ENCODE results near the gene NDFIP1. TPM values are rescaled to one million over a fixed set of nuclear protein-coding genes. Genes with fewer than 3 reads are reported as not detected.
A peak's percentile ranks its signal among the peaks of the same experiment; 100 is the strongest.

The NDFIP1 gene
- total RNA-seq, 1 experiment from 2014 or later, result 50.8 TPM

DNA sequence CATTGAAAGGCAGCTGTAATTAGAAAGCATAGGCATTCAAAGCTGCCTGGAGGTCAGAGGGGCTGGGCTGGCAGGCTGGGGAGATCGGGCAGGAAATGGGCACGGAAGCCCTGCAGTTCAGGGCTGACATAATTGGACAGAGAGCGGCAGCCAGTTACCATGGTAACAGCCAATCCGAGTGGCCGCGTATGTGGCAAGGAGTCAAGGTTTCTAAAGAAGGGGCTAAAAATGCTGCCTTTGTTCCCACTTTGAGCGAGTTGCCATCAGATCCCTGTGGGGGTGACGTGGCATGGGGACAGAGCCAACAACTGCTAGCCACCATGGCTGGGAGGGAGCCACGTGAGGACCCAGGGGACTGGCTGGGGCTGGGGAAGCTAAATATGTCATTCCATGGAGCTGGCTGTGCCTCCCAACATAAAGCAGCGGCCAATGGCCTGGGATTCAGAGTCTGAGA lies 44.7 kb upstream of the NDFIP1 start:
- CTCF ChIA-PET, result no interaction called here
- no peak overlapping the region for H3K27ac Mint-ChIP-seq (ENCODE audit: low read depth, unreplicated experiment)
- POLR2A ChIA-PET, result interaction anchor here (0.6 to 1.2 kb wide), 3 partner anchors 44 to 501 kb away, joined by 3 read pairs; no protein-coding TSS in a partner anchor
- no peak for DNase-seq (ENCODE audit: unreplicated experiment)
- no peak overlapping the region for H3K4me3 Mint-ChIP-seq (ENCODE audit: unreplicated experiment)
- no TSS peak for BruUV-seq (replicated peaks)
- intact Hi-C loops (cut with micrococcal nuclease), result no loop called here
- H3K9me3 Mint-ChIP-seq (ENCODE audit: unreplicated experiment), result no peaks in the 10 kb centered on the region
- peaks cover 6% of the 10 kb centered on the region for H3K4me1 Mint-ChIP-seq (ENCODE audit: insufficient read depth, unreplicated experiment)
- no peaks in the 10 kb centered on the region for H3K36me3 Mint-ChIP-seq (ENCODE audit: insufficient read depth, unreplicated experiment)
- peaks cover 16% of the 10 kb centered on the region for H3K27me3 Mint-ChIP-seq (ENCODE audit: insufficient read depth, unreplicated experiment)
- TF ChIP-seq, protein P1, sequence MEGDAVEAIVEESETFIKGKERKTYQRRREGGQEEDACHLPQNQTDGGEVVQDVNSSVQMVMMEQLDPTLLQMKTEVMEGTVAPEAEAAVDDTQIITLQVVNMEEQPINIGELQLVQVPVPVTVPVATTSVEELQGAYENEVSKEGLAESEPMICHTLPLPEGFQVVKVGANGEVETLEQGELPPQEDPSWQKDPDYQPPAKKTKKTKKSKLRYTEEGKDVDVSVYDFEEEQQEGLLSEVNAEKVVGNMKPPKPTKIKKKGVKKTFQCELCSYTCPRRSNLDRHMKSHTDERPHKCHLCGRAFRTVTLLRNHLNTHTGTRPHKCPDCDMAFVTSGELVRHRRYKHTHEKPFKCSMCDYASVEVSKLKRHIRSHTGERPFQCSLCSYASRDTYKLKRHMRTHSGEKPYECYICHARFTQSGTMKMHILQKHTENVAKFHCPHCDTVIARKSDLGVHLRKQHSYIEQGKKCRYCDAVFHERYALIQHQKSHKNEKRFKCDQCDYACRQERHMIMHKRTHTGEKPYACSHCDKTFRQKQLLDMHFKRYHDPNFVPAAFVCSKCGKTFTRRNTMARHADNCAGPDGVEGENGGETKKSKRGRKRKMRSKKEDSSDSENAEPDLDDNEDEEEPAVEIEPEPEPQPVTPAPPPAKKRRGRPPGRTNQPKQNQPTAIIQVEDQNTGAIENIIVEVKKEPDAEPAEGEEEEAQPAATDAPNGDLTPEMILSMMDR (IDR thresholded peaks at IDR 0.05; ENCODE audit: unreplicated experiment), result no peak

- no peak overlapping the region for H3K27ac Mint-ChIP-seq (ENCODE audit: low read depth, unreplicated experiment)
- POLR2A ChIA-PET, result interaction anchor here (0.6 kb wide), 1 partner anchor 58 kb away, joined by 3 read pairs; no protein-coding TSS in a partner anchor
These were observed 43.3 kb upstream of the NDFIP1 start for GRCh38 chr5:142065273-142065672.

DNA sequence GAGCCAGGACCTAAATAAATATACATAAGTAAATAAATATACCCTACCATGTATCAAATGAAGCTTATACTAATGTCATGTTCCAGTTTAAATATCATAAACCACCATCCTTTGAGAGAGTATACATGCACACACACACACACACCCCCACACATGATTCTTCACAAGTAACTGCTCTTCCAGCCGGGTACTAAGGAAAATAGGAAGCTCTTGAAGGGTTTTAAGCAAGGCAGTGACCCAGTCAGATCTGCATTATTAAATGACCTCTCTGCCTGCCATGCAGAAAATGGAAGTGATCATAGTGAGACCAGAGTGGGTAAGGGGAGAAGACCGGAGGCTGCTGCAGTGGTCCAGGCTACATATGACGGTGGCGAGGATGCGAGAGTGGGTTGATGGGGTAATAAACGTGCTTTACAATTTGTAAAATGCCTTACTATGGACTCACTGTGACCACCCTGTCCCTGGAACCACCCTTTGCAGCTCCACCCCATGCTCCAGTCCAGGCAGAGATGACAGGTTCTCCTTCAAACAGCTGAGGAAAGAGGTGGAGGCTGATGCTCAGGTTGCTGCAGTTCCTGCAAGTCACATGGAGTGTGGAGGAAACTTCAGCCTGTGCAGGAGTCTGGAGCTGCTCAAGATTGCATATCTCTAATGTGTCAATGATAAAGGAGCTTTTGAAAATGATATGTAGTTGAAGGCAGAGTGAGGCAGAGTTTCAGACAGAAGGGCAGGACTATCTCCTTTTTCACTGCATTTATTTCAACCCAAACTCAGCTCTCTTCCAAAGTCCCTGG lies 38.8 kb upstream of the NDFIP1 start:
- intact Hi-C loops (cut with micrococcal nuclease), result no loop called here
- POLR2A ChIA-PET, result interaction anchor here (0.6 to 2.0 kb wide), 5 partner anchors 9 to 45 kb away, joined by 3 to 7 read pairs (median 5); no protein-coding TSS in a partner anchor
- Mint-ChIP-seq H3K9me3 (ENCODE audit: unreplicated experiment) (peaks cover 16% of the 10 kb centered on the region), H3K36me3 (ENCODE audit: insufficient read depth, unreplicated experiment) (no peaks in the 10 kb centered on the region), H3K4me3 (ENCODE audit: unreplicated experiment) (no peak overlapping the region), H3K27me3 (ENCODE audit: insufficient read depth, unreplicated experiment) (peaks cover 34% of the 10 kb centered on the region), H3K4me1 (ENCODE audit: insufficient read depth, unreplicated experiment) (no peaks in the 10 kb centered on the region), H3K27ac (ENCODE audit: low read depth, unreplicated experiment) (no peak overlapping the region)
- CTCF ChIA-PET, result interaction anchor here (0.6 to 1.8 kb wide), 6 partner anchors 9 to 492 kb away, joined by 3 to 8 read pairs (median 3); no protein-coding TSS in a partner anchor
- TF ChIP-seq, protein P1 (IDR thresholded peaks at IDR 0.05; ENCODE audit: unreplicated experiment), result no peak
- no peak for DNase-seq (ENCODE audit: unreplicated experiment)
- BruUV-seq (replicated peaks), result no TSS peak

More at GRCh38 chr5:142065273-142065672, 43.3 kb upstream of the NDFIP1 start:
- H3K36me3 Mint-ChIP-seq (ENCODE audit: insufficient read depth, unreplicated experiment), result no peaks in the 10 kb centered on the region
- TF ChIP-seq, protein P1 (IDR thresholded peaks at IDR 0.05; ENCODE audit: unreplicated experiment), result no peak
- H3K9me3 Mint-ChIP-seq (ENCODE audit: unreplicated experiment), result no peaks in the 10 kb centered on the region
- no TSS peak for BruUV-seq (replicated peaks)
- CTCF ChIA-PET, result no interaction called here
- no peak overlapping the region for H3K4me3 Mint-ChIP-seq (ENCODE audit: unreplicated experiment)
- intact Hi-C loops (cut with micrococcal nuclease), result no loop called here
- H3K27me3 Mint-ChIP-seq (ENCODE audit: insufficient read depth, unreplicated experiment), result peaks cover 26% of the 10 kb centered on the region
- H3K4me1 Mint-ChIP-seq (ENCODE audit: insufficient read depth, unreplicated experiment), result peaks cover 6% of the 10 kb centered on the region
- peak; percentile 19 for DNase-seq (ENCODE audit: unreplicated experiment)

- BruUV-seq (replicated peaks), result no TSS peak
- DNase-seq (ENCODE audit: unreplicated experiment), result no peak
- intact Hi-C loops (cut with micrococcal nuclease), result no loop called here
- Mint-ChIP-seq H3K4me1 (ENCODE audit: insufficient read depth, unreplicated experiment) (no peaks in the 10 kb centered on the region), H3K27me3 (ENCODE audit: insufficient read depth, unreplicated experiment) (peaks cover 29% of the 10 kb centered on the region), H3K27ac (ENCODE audit: low read depth, unreplicated experiment) (no peak overlapping the region), H3K9me3 (ENCODE audit: unreplicated experiment) (peaks cover 16% of the 10 kb centered on the region), H3K4me3 (ENCODE audit: unreplicated experiment) (no peak overlapping the region), H3K36me3 (ENCODE audit: insufficient read depth, unreplicated experiment) (no peaks in the 10 kb centered on the region)
- ChIA-PET CTCF (interaction anchor here (0.7 to 0.9 kb wide), 3 partner anchors 10 to 73 kb away, joined by 3 to 4 read pairs (median 3); no protein-coding TSS in a partner anchor), POLR2A (interaction anchor here (0.7 to 1.1 kb wide), 3 partner anchors 15 to 40 kb away, joined by 3 read pairs; no protein-coding TSS in a partner anchor)
- TF ChIP-seq, protein P1 (IDR thresholded peaks at IDR 0.05; ENCODE audit: unreplicated experiment), result no peak
These were observed 37.8 kb upstream of the NDFIP1 start for GRCh38 chr5:142070734-142071133.
